GM23338 (cell line): ENCODE data around the gene ZHX3.

Experiments used
- CREB1 ChIP-seq: fragments of 250-450 bp; sonication (Bioruptor Pico); IDR thresholded peaks from 2 replicates; pipeline ENCODE4 v1.5.0; 2020; ENCODE audit warnings: low read depth, mild to moderate bottlenecking, moderate library complexity
- CTCF ChIP-seq, 2 experiments: fragments of 200-600 bp in 1 of 2; sonication (generic) in 1 of 2; conservative IDR thresholded peaks; 2 replicates each; pipeline versions ENCODE4 v1.5.1 to v1.6.1; 2016 to 2017; ENCODE audit warnings: antibody characterized with exemption in 2 of 2, low read depth in 2 of 2, mild to moderate bottlenecking in 2 of 2, moderate library complexity in 1 of 2
- ETS1 ChIP-seq: IDR thresholded peaks from 2 replicates; pipeline ENCODE4 v1.6.1; 2016; ENCODE audit warnings: antibody characterized with exemption
- EZH2 ChIP-seq: fragments of 200-600 bp; sonication (generic); IDR thresholded peaks from one replicate; pipeline ENCODE4 v1.8.0; 2017; ENCODE audit warnings: antibody characterized with exemption, mild to moderate bottlenecking, low read depth; ENCODE audit not compliant: unreplicated experiment
- EZH2phosphoT487 ChIP-seq: fragments of 200-600 bp; sonication (generic); IDR thresholded peaks from one replicate; pipeline ENCODE4 v1.8.1; 2018; ENCODE audit warnings: antibody characterized with exemption; ENCODE audit not compliant: unreplicated experiment
- POLR2AphosphoS5 ChIP-seq: IDR thresholded peaks from 2 replicates; pipeline ENCODE4 v1.6.1; 2016; ENCODE audit warnings: antibody characterized with exemption, low read depth
- REST ChIP-seq: IDR thresholded peaks from one replicate; pipeline ENCODE4 v1.6.1; 2018; ENCODE audit warnings: antibody characterized with exemption; ENCODE audit not compliant: unreplicated experiment
- STAT1 ChIP-seq: IDR thresholded peaks from one replicate; pipeline ENCODE4 v1.6.1; 2016; ENCODE audit warnings: antibody characterized with exemption; ENCODE audit not compliant: unreplicated experiment
- ZNF462 ChIP-seq: fragments of 250-450 bp; sonication (Bioruptor Pico); IDR thresholded peaks from 2 replicates; pipeline ENCODE4 v1.5.0; 2020; ENCODE audit warnings: mild to moderate bottlenecking, moderate library complexity

- TF ChIP-seq CTCF (conservative IDR thresholded peaks at IDR 0.05; ENCODE audit: low read depth in 2 of 2), result no peak
- no peak for TF ChIP-seq EZH2
- no peak for TF ChIP-seq POLR2AphosphoS5
- no peak for TF ChIP-seq EZH2phosphoT487
- no peak for TF ChIP-seq CREB1 (CRISPR knock-in tag)
- TF ChIP-seq REST, result no peak
- TF ChIP-seq ETS1, result no peak
- no peak for TF ChIP-seq ZNF462 (CRISPR knock-in tag)
- no peak for TF ChIP-seq STAT1
Observed at GRCh38 chr20:41308290-41308711, 9.2 kb downstream of the ZHX3 start.
